HG02798 (cell line): ENCODE results near the gene SULT4A1.

ENCODE experiments used
- ATAC-seq: cut with Tn5 transposase; IDR thresholded peaks from one replicate; pipeline ENCODE4 v1.9.1; 2021; ENCODE audit warnings: mild to moderate bottlenecking; ENCODE audit not compliant: unreplicated experiment, poor library complexity

SULT4A1 gene

DNA sequence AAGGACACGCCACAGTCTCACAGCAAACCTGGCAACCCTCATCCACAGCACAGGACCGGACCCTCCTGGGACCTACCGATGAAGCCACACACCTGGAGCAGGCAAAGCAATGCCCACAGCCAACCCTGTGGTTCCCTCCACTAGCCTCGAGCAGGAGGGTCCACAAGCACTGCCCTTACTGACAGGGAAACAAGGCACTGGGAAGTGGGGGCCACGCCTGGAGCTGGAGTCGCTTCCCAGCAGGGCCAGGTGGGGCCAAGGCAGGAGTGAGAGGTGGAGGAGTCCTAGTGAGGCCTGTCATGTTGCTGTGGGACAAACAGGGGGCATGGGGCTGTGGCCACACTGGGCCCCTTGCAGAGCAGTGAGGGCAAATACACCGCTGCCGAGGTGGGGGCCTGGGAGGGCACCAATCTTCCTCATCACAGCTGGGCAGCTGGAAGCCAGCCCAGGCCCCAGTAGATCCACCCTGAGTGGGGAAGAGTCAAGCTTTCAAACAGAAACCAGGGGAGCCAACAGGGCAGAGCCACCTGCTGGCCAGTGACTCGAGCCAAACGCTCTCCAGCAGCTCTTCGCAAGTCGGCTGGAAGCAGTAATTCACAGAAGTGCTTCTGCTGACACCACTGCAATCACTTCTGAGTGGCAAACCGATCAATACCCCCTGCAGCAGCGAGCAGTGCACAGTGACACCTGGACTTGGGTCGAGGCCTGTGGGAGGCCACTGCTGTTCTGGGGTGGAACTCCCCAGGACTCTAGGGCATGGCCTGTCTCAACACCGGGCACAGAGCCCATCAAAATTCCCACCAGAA, 13.7 kb downstream of the SULT4A1 start:
- no peak for ATAC-seq

GRCh38 chr22:43847376-43848289, 14.7 kb downstream of the SULT4A1 start:
- no peak for ATAC-seq

DNA sequence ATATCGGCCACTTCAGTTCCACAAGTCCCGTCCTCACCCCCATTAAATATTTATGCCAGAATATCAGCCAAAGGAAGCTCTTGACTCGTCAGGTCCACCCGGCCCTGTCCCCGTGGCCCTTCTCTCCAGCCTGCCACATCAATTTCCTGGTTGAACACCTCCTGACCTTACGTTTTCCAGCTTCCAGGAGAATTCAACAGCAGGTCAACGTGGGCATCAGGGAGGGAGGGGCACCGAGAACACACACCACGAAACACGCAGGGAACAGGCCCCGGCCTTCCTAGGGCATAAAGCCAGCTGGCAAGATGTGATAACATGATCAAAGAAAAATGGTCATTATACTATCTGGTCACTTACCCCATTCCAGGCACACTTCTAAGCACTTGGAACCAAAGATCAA, 15.3 kb downstream of the SULT4A1 start:
- no peak for ATAC-seq

- ATAC-seq = no peak
Observed at GRCh38 chr22:43845981-43846380, 16.3 kb downstream of the SULT4A1 start.

GRCh38 chr22:43844560-43845545, 17.5 kb downstream of the SULT4A1 start:
- ATAC-seq = no peak

GRCh38 chr22:43843783-43844530, 18.4 kb downstream of the SULT4A1 start:
- ATAC-seq = no peak

GRCh38 chr22:43841742-43842141, 20.6 kb downstream of the SULT4A1 start:
- no peak for ATAC-seq

GRCh38 chr22:43840851-43841250, 21.5 kb downstream of the SULT4A1 start:
- ATAC-seq = no peak

DNA sequence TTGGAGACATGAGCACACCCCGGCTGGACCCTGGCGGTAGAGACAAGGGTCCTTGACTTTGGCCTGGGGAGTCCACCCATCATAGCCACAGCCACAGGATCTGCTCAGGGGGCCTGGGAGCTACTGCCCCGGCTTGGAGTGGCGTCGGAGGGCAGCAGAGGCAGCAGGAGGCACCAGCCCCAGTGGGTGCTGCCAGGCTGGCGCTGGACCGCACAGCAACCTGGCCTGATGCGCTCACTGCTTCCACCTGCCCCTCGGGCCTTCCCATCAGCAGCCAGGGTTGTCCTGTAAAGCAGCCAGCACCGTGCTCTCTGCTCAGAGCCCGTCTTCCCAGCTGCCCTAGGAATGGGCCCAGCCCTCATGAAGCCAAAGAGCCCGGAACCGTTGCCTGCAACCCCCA, 21.9 kb downstream of the SULT4A1 start:
- ATAC-seq = no peak

DNA sequence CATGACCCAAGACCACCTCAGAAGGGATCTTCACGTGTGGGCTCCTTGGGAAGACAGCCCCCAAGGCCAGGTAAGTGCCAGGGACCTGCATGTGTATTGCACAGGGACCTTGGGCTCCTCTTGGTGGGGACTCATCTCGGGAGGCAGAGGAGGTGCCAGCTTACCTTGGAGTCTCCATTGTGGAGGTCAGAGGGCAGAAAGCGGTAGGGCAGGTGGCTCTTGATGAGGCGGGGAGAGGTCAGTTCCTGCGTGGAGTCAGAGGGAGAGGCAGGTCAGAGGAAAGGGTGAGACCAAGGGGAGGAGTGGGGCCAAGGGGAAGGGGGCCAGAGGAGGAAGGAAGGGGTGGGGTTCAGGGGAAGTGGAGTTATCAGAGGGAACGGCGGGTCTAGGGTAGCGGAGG, 22.5 kb downstream of the SULT4A1 start:
- no peak for ATAC-seq

- no peak for ATAC-seq
Observed at GRCh38 chr22:43838571-43839307, 23.6 kb downstream of the SULT4A1 start.

DNA sequence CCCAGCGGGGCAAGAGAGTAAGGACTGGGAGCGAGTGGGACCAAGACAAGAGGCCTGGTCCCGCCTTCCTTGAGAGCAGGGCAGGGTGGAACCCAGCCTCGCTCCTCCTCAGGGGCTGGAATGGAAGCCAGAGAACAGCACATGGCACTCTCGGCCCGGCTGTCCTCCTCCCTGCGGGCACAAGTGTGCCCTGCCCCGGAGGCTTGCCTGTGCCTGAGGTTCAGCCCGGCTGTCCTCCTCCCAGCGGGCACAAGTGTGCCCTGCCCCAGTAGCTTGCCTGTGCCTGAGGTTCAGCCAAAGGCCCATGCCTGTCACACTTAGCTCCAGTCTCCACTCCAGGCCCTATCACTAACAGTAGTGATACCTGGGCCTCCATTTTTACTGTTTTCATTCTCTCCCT, 24.2 kb downstream of the SULT4A1 start:
- no peak for ATAC-seq

DNA sequence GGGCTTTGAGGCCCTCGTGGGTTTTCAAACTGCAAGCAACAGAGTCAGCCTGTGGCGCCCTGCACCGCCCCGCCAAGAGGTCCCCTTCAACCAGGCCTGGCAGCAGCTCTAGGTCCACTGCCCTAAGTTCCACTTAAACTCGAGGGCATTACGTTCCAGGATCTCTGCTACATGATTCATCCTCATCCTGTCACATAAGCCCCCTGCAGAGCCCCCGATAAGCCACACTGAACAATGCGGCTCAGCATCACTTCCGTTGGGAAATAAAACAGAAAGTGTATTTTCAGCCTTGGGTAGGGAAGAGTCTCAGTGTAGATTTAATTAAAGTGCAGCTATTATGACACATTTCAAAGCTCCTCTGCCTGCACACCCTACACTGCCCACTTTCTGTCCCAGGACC, 24.6 kb downstream of the SULT4A1 start:
- ATAC-seq = no peak

- ATAC-seq = no peak
Observed at GRCh38 chr22:43835736-43836135, 26.6 kb downstream of the SULT4A1 start.

DNA sequence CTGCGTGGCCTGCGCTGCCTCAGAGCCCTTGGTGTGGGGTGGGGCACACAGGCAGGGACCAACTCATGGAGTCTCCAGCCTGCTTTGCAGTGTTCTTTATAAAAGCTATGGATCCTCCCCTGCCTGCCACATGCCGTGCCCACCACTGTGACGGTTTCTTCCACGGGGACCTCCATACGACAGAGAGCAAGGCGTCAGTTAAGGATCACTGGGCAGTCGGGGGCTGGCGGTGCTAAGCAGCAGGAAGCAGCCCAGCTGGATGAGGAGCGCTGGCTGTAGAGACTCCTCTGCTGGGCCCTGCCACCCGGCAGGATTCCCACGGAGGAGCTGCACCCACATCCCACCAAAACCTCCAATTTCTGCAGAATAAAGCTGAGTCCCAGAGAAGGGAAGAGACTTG, 27.1 kb downstream of the SULT4A1 start:
- ATAC-seq = no peak

- ATAC-seq = no peak
Observed at GRCh38 chr22:43833286-43834240, 28.8 kb downstream of the SULT4A1 start.

DNA sequence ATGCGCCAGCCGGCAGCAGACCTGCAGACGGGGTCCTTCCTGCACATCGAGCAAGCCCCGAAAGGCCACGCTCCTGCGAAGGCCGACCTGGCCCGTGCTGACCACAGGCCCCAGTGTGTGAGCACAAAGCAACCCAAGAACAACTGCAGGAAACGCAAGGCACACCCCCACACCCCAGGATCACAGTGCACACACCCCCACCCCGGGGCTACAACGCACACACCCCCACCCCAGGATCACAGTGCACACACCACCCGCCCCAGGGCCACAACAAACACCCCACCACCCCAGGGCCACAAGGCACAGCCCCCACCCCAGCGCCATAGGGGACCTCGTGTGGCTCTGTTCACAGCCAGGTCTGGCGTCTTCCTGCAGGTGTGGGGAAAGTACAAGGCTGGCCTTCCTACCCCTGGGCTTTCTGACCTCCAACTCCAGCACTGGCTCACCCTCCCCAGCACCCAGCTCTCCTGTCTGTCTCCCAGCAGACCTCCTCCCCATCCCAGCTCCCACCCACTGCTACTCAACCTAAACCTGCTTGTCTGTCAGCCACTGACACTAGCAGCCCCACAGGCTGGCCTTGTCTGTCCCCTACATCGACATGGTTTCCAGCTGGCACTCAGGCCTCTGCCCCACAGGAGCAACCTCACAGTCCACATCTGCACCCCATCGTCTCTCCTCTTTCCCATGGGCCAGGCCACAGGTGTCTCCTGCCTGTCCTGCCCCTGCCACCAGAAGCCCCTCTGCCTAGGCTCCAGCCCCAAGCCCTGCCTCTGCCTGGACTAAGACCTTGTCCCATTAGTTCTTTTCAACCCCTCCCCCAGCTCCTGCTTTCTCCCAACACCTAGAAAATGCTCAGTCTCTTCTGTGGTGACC, 29.7 kb downstream of the SULT4A1 start:
- ATAC-seq = no peak
